Brain microvascular endothelial cell (primary cell): ENCODE measurements around the gene TRIM47.

ENCODE experiments used
- DNase-seq: peaks from one replicate; pipeline ENCODE4 v3.0.0-alpha.2; 2020
- H3K27ac ChIP-seq: fragments of 250-450 bp; sonication (Bioruptor Pico); 2 replicates; pipeline ENCODE4 v1.5.1; 2020; ENCODE audit warnings: mild to moderate bottlenecking, moderate library complexity
- H3K27me3 ChIP-seq: fragments of 250-450 bp; sonication (Bioruptor Pico); replicated peaks from 2 replicates; pipeline ENCODE4 v1.5.1; 2020; ENCODE audit warnings: mild to moderate bottlenecking
- H3K36me3 ChIP-seq: fragments of 250-450 bp; sonication (Bioruptor Pico); replicated peaks from 2 replicates; pipeline ENCODE4 v1.5.1; 2020; ENCODE audit warnings: mild to moderate bottlenecking
- H3K4me3 ChIP-seq: 2 replicates; pipeline ENCODE4 v1.5.1; 2011; ENCODE audit warnings: low read depth, mild to moderate bottlenecking, control low read depth, low read length, moderate library complexity
- CTCF ChIP-seq: IDR thresholded peaks from 2 replicates; pipeline ENCODE4 v1.5.1; 2011; ENCODE audit warnings: low read depth, mild to moderate bottlenecking, moderate library complexity, low read length, control low read depth, inconsistent platforms; ENCODE audit errors: missing control alignments
- in situ Hi-C: cut with HindIII; loops from 2 replicates; pipeline ENCODE4 v1.10.0; 2017; ENCODE audit warnings: low sequenced_read_pairs, low pct_ligation_motif_present

The TRIM47 gene

GRCh38 chr17:75825149-75825552 is 53.2 kb downstream of the TRIM47 start:
- no peak for DNase-seq
- in situ Hi-C loops, result no loop called here
- H3K4me3 ChIP-seq, result no peak overlapping the region
- TF ChIP-seq CTCF, result no peak
- no peaks in the 10 kb centered on the region for H3K27me3 ChIP-seq
- H3K36me3 ChIP-seq, result peaks cover 20% of the 10 kb centered on the region
- H3K27ac ChIP-seq, result no peak overlapping the region

- in situ Hi-C loops, result no loop called here
- Histone ChIP-seq H3K27ac (no peak overlapping the region), H3K36me3 (peaks cover 25% of the 10 kb centered on the region), H3K4me3 (no peak overlapping the region), H3K27me3 (no peaks in the 10 kb centered on the region)
- no peak for TF ChIP-seq CTCF
- no peak for DNase-seq
These were observed 53.7 kb downstream of the TRIM47 start for GRCh38 chr17:75824666-75825065.
